ENCODE results near the gene BFSP2.

Gene BFSP2

GRCh38 chr3:133383175-133383574 lies 16.7 kb upstream of the BFSP2 start:
- Histone ChIP-seq H3K27ac (ENCODE audit: low read depth, low read length, poor library complexity, severe bottlenecking) (no peak overlapping the region), H3K4me2 (ENCODE audit: low read length) (no peak overlapping the region)

DNA sequence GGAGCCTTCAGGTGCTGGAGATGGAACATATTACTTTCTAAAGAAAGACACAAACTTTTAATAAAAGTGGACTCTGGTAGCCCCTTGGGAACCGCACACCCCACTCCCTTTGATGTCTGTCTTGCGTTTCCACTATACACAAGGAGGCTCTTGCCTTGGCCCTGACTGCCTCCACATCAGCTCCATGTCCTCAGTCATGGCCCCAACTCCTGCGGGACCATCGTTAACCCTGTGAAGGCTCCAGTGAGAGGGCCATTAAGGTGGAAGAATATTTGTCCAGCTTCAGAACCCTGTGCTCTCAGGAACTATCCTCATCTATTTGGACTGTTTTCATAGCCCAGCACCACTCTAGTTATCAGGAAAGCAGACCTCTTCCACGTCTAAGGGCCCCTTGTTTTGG lies 16.1 kb upstream of the BFSP2 start:
- no peaks in the 10 kb centered on the region for H3F3A ChIP-seq (ENCODE audit: insufficient read depth, low read length)
- H3K79me2 ChIP-seq (ENCODE audit: insufficient read depth, low read length): no peaks in the 10 kb centered on the region
- H3K27ac ChIP-seq (ENCODE audit: low read depth, low read length, poor library complexity, severe bottlenecking): no peak overlapping the region
- H3K9me2 ChIP-seq (ENCODE audit: low read depth, low read length): no peaks in the 10 kb centered on the region
- H3K27me3 ChIP-seq (ENCODE audit: insufficient read depth, low read length): no peaks in the 10 kb centered on the region
- no peaks in the 10 kb centered on the region for H3K9me3 ChIP-seq (ENCODE audit: low read length)
- H3K4me1 ChIP-seq (ENCODE audit: insufficient read depth, low read length, severe bottlenecking): no peaks in the 10 kb centered on the region
- no peak overlapping the region for H3K9ac ChIP-seq (ENCODE audit: low read length)
- H3K4me3 ChIP-seq (ENCODE audit: low read depth, low read length, poor library complexity, severe bottlenecking): no peak overlapping the region
- no peaks in the 10 kb centered on the region for H3K36me3 ChIP-seq (ENCODE audit: insufficient read depth, low read length)
- no peak overlapping the region for H3K4me2 ChIP-seq (ENCODE audit: low read length)
- TF ChIP-seq CTCF (IDR thresholded peaks at IDR 0.05; ENCODE audit: low read length) (no peak), EZH2 (IDR thresholded peaks at IDR 0.05; ENCODE audit: borderline replicate concordance, low read length) (no peak)
- H4K20me1 ChIP-seq (ENCODE audit: insufficient read depth, low read length): no peaks in the 10 kb centered on the region
- H2AFZ ChIP-seq (ENCODE audit: low read length): no peak overlapping the region

More at GRCh38 chr3:133383175-133383574, 16.7 kb upstream of the BFSP2 start:
- Histone ChIP-seq H3K79me2 (ENCODE audit: insufficient read depth, low read length) (no peaks in the 10 kb centered on the region), H3F3A (ENCODE audit: insufficient read depth, low read length) (no peaks in the 10 kb centered on the region), H2AFZ (ENCODE audit: low read length) (no peak overlapping the region), H3K9me2 (ENCODE audit: low read depth, low read length) (no peaks in the 10 kb centered on the region), H3K9ac (ENCODE audit: low read length) (no peak overlapping the region), H3K9me3 (ENCODE audit: low read length) (no peaks in the 10 kb centered on the region), H3K4me3 (ENCODE audit: low read depth, low read length, poor library complexity, severe bottlenecking) (no peak overlapping the region), H3K27me3 (ENCODE audit: insufficient read depth, low read length) (no peaks in the 10 kb centered on the region), H3K4me1 (ENCODE audit: insufficient read depth, low read length, severe bottlenecking) (no peaks in the 10 kb centered on the region), H4K20me1 (ENCODE audit: insufficient read depth, low read length) (no peaks in the 10 kb centered on the region), H3K36me3 (ENCODE audit: insufficient read depth, low read length) (no peaks in the 10 kb centered on the region)
- TF ChIP-seq EZH2 (IDR thresholded peaks at IDR 0.05; ENCODE audit: borderline replicate concordance, low read length) (no peak), CTCF (IDR thresholded peaks at IDR 0.05; ENCODE audit: low read length) (no peak)

- no peaks in the 10 kb centered on the region for H3K4me1 ChIP-seq (ENCODE audit: insufficient read depth, low read length, severe bottlenecking)
Observed at GRCh38 chr3:133384331-133385027, 15.4 kb upstream of the BFSP2 start.

More at GRCh38 chr3:133384331-133385027, 15.4 kb upstream of the BFSP2 start:
- Histone ChIP-seq H3K36me3 (ENCODE audit: insufficient read depth, low read length) (no peaks in the 10 kb centered on the region), H4K20me1 (ENCODE audit: insufficient read depth, low read length) (no peaks in the 10 kb centered on the region), H3K9me3 (ENCODE audit: low read length) (no peaks in the 10 kb centered on the region), H3K4me3 (ENCODE audit: low read depth, low read length, poor library complexity, severe bottlenecking) (no peak overlapping the region), H3F3A (ENCODE audit: insufficient read depth, low read length) (no peaks in the 10 kb centered on the region), H3K27ac (ENCODE audit: low read depth, low read length, poor library complexity, severe bottlenecking) (no peak overlapping the region), H3K9me2 (ENCODE audit: low read depth, low read length) (no peaks in the 10 kb centered on the region), H3K79me2 (ENCODE audit: insufficient read depth, low read length) (no peaks in the 10 kb centered on the region), H3K27me3 (ENCODE audit: insufficient read depth, low read length) (no peaks in the 10 kb centered on the region), H2AFZ (ENCODE audit: low read length) (no peak overlapping the region), H3K4me2 (ENCODE audit: low read length) (no peak overlapping the region), H3K9ac (ENCODE audit: low read length) (no peak overlapping the region)
- TF ChIP-seq EZH2 (IDR thresholded peaks at IDR 0.05; ENCODE audit: borderline replicate concordance, low read length) (no peak), CTCF (IDR thresholded peaks at IDR 0.05; ENCODE audit: low read length) (peak; percentile 97)
